ENCODE measurements around the gene ME1.

DNA sequence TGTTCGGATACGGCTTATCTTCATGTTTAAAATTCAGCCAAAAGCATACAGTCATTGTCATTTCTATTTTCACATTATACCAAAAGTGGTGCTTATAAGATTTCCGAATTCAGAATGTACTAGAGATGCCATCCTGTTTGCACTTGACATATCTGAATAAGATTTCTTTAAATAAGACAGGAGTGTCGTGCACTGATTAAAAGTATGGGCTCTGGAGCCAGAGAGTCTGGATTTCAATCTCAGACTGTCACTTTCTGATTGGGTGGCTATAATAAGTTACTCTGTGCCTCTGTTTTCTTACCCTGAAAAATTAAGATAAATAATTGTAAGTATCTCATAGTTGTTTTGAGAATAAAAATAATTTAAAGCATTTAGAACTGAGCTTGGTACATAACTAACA is 144.9 kb downstream of the ME1 start:
- TF ChIP-seq, protein P1, sequence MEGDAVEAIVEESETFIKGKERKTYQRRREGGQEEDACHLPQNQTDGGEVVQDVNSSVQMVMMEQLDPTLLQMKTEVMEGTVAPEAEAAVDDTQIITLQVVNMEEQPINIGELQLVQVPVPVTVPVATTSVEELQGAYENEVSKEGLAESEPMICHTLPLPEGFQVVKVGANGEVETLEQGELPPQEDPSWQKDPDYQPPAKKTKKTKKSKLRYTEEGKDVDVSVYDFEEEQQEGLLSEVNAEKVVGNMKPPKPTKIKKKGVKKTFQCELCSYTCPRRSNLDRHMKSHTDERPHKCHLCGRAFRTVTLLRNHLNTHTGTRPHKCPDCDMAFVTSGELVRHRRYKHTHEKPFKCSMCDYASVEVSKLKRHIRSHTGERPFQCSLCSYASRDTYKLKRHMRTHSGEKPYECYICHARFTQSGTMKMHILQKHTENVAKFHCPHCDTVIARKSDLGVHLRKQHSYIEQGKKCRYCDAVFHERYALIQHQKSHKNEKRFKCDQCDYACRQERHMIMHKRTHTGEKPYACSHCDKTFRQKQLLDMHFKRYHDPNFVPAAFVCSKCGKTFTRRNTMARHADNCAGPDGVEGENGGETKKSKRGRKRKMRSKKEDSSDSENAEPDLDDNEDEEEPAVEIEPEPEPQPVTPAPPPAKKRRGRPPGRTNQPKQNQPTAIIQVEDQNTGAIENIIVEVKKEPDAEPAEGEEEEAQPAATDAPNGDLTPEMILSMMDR (CRISPR knock-in tag; IDR thresholded peaks at IDR 0.05): no peak
- no peak for TF ChIP-seq SUZ12 (IDR thresholded peaks at IDR 0.05; ENCODE audit: low read depth, low read length)
